Neural cell (in vitro differentiated cells): ENCODE measurements around the gene RBFOX2.

ENCODE experiments used
- CTCF ChIP-seq: fragments of 450-650 bp; IDR thresholded peaks from 2 replicates; pipeline ENCODE4 v1.5.1; 2014; ENCODE audit warnings: antibody characterized with exemption, mild to moderate bottlenecking, moderate library complexity; ENCODE audit not compliant: poor library complexity, severe bottlenecking
- EP300 ChIP-seq: fragments of 450-650 bp; conservative IDR thresholded peaks from 2 replicates; pipeline ENCODE4 v1.6.1; 2014; ENCODE audit warnings: antibody characterized with exemption, mild to moderate bottlenecking, moderate library complexity; ENCODE audit not compliant: poor library complexity, severe bottlenecking
- EZH2 ChIP-seq: fragments of 200-600, 300-800 bp; shearing (Covaris generic), sonication (generic); IDR thresholded peaks from 2 replicates; pipeline ENCODE4 v1.6.1; 2014; ENCODE audit warnings: antibody characterized with exemption, low read length, borderline replicate concordance, mild to moderate bottlenecking; ENCODE audit not compliant: insufficient read depth, poor library complexity, severe bottlenecking
- MXI1 ChIP-seq: fragments of 450-650 bp; conservative IDR thresholded peaks from 2 replicates; pipeline ENCODE4 v1.6.1; 2014; ENCODE audit warnings: antibody characterized with exemption, mild to moderate bottlenecking; ENCODE audit not compliant: poor library complexity, severe bottlenecking
- POLR2AphosphoS5 ChIP-seq: IDR thresholded peaks from 2 replicates; pipeline ENCODE4 v1.6.1; 2012
- RAD21 ChIP-seq: fragments of 450-650 bp; conservative IDR thresholded peaks from 2 replicates; pipeline ENCODE4 v1.6.1; 2014; ENCODE audit warnings: antibody characterized with exemption, mild to moderate bottlenecking, moderate library complexity
- REST ChIP-seq: IDR thresholded peaks from 2 replicates; pipeline ENCODE4 v1.6.1; 2012; ENCODE audit warnings: borderline replicate concordance
- SMC3 ChIP-seq: fragments of 450-650 bp; conservative IDR thresholded peaks from 2 replicates; pipeline ENCODE4 v1.6.1; 2014; ENCODE audit warnings: antibody characterized with exemption, mild to moderate bottlenecking, moderate library complexity; ENCODE audit not compliant: poor library complexity
- TAF1 ChIP-seq: IDR thresholded peaks from 2 replicates; pipeline ENCODE4 v1.6.1; 2012; ENCODE audit warnings: low read depth

GRCh38 chr22:35746248-35746647, 282.4 kb downstream of the RBFOX2 start:
- no peak for TF ChIP-seq RAD21
- no peak for TF ChIP-seq CTCF
- TF ChIP-seq REST, result no peak
- TF ChIP-seq EZH2, result no peak
- no peak for TF ChIP-seq POLR2AphosphoS5
- no peak for TF ChIP-seq EP300
- no peak for TF ChIP-seq SMC3
- TF ChIP-seq TAF1, result no peak
- TF ChIP-seq MXI1, result no peak
